NCI-H1436 treated with DMSO at 0.1 percent for 48 hours (cell line): Measurements from ENCODE around the gene CCDC171.
"Not testable (repeated sequence)": the region's sequence is repeated elsewhere in the genome, so short reads cannot be mapped to it uniquely, and the experiment has no call there.

Experiments used
- DNase-seq: peaks from one replicate; lab custom pipeline; 2025; lab: John Stamatoyannopoulos, UW

CCDC171 gene

DNA sequence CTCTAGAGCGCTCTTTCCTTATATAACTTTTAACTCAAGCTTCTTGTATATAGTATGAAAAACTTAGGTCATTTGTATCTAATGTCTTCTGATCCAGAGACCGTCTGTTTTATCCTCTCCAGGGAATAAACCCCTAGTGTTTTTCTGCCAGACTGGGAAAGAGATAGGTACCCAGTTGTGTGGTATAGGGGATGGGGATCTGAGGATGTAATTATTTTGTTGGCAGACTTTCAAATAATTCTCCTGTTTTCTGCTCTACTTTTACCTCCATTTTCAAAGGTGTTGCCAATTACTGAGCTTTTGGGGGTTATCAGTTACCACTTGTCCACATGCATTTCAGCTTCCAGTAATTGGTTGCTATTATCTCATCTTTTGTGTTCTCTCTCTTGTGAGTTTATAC is 17.9 kb downstream of the CCDC171 start:
- DNase-seq = peak; percentile 90

DNA sequence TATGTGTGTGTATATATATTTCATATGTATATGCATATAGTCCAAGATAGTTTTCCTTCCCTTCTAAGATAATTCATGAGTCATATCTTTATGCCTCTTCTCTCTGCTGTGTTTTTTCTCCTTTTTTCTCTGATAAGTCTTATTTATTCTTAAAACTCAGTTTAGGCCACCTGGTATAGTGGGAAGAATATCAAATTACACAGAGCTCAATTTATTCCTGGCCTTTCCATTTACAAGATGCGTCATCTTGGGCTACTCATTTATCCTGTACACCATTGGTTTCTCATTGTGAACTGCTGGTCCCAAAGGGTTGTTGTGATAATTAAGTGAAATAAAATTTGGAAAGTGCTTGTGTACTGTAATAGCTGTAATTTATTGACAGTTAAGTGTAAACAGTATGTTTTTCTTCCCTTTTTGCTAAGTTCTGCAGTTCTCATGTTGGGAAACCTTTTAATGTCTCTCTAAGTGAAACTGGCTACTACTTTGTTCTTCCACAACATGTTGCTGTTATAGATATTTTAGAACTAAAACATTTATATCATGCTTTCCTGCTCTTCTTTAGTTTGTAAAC is 19.4 kb downstream of the CCDC171 start:
- peak; percentile 90 for DNase-seq

DNA sequence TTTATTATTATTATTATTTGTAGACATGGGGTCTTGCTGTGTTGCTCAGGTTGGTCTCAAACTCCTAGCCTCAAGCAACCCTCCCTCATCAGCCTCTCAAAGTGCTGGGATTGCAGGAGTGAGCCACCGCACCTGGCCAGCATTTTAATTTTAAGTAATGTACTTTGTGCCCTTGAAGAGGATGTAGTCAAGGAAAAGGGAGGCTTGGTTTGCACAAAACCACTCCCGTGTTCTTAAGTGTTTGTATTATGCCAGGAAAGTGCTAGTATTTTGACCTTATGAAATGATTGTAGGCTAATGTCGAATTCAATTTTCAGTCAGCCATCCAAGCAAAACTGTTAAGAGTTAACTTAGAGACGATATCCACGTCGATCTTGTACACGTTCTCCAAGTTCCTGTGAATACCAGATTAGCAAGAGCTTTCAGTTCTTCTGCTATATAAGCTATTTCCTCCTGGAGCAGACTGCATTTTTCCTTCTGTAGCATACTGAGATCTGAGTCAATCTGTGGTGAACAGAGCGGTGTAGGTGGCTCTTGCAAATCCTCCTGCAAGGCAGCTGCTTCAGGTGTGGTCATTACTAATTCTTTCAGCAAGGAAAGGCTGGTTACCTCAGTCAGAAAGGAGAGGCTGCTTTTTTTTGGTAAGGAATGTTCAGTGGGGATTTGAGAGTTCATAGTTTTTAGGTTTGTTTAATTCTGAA is 23.7 kb downstream of the CCDC171 start:
- no peak for DNase-seq

DNA sequence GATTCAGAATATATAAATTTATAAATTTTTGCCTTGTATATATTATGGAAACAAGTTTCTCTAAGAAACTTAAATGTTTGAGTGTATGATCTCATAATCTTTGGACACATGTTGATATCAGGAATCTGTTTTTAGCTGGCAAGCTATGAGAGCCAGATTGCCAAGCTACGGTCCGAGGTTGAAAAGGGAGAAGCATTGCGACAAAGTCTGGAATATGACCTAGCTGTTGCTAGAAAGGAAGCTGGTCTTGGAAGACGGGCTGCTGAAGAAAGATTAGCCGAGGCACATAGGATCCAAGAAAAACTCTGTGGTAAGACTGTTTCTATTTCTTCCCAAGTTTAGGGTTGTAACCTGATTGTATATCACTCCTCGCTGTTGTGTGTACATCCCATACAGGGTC is 25.9 kb downstream of the CCDC171 start:
- DNase-seq = no peak

DNA sequence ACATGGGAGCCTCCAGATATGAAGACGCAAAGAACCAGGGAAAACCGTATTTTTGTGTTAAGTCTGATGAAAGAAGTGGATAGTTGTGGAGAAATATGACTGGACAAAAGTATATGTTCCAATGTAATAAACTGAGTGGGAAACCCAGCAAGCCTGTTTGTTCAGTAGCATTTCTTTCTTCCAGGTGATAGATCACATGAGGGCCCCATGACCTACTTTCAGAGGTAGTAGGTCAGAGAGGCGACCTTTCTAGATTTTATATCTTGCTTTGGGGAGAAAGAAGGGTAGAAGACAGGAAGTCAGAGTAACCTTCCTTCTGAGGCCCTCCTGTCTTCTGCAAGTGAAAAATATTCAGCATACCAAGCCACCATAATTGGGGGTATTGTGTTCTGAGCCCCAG is 31.5 kb downstream of the CCDC171 start:
- DNase-seq = no peak

DNA sequence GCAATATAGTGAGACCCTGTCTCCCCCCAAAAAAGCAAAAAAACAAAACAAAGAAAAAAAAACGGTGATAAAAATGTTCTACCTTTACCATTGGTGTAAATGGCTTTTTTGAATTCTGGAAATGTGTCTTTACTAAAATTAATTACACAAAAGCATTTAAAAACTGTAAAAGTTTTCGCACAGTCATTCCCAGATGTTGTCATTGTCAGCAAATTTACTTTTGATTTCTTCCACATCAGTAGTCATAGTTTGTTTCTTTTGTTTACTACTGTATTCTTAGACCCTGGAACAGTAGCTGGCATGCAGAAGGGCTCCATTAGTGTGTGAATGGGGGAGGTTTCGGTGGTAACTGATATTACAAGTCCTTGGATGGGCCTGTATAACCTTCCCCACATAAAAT is 39.5 kb downstream of the CCDC171 start:
- DNase-seq = no peak

DNA sequence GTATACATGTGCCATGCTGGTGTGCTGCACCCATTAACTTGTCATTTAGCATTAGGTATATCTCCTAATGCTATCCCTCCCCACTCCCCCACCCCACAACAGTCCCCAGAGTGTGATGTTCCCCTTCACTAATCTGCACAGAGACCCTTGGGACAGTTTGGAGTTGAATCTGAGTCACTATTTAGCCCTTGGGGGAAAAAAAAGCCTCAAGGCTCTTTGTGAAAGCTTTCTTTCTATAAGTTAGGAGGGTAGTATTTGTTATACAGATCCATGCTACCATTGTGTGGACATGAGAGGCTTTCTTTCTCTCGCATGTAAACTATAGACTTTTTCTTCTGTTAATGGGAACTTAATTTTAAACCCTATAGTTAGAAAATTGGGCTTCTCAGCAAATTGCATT is 40.1 kb downstream of the CCDC171 start:
- DNase-seq = peak; percentile 77

DNA sequence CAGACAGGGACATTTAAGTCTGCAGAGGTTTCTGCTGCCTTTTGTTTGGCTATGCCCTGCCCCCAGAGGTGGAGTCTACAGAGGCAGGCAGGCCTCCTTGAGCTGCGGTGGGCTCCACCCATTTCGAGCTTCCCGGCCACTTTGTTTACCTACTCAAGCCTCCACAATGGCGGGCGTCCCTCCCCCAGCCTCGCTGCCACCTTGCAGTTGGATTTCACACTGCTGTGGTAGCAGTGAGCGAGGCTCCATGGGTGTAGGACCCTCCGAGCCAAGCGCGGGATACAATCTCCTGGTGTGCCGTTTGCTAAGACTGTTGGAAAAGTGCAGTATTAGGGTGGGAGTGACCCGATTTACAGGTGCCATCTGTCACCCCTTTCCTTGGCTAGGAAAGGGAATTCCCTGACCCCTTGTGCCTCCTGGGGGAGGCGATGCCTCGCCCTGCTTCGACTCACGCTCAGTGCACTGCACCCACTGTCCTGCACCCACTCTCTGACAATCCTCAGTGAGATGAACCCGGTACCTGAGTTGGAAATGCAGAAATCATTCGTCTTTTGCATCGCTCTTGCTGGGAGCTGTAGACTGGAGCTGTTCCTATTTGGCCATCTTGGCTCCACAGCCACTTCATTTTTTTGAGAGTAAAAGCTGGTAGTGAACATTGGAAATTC is 48.0 kb downstream of the CCDC171 start:
- DNase-seq = not testable (repeated sequence)

DNA sequence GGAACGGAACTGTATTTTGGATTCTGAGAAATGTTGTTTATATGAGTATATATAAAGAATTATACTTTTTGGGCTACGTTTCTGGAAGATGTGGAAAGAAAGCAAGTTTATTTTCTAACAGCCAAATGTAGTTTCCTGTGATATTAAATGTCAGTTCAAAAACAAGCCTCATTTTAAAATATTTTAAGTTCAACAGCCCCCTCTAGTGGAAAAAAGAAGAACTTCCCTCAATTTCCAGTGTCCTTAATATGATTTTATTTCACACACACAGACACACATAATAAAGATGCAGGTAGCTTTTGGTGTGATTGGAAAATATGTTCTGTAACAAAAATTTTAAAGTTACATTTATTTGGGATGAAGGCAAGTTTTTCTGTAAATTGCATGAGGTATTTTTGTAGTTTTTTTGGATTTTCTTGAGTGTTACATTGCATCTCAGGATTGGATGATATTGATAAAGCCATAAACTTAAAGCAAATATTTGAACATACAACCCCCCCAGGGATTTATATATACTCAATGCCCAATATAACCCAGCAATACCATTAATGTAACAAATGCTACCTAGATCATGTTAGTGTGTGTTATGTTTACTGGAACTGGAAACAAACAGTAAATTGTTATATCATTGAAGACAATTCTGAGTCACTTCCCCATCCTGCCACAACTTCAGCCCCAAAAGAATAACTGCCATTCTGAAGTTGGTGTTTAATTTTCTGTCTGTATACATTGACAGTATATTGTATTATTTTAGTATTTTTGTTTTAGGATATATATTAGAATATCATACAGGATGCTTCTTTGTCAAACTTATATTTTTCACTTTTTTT is 54.0 kb downstream of the CCDC171 start:
- peak; percentile 1 for DNase-seq

DNA sequence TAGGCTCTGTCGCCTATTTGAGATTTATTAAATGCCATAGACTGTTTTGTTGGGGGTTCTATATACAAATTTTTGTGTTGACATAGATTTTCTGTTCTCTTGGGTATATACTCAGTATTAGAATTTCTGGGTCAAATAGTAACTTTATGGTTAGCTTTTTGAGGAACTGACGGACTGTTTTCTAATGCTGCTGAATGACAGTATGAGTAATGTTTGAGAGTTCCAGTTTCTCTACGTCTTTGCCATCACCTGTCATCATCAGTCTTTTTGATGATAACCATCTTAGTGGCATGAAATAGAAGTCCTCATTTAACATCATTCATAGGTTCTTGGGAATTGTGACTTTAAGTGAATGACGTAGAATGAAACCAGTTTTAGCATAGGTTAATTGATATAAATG is 60.1 kb downstream of the CCDC171 start:
- DNase-seq = no peak

DNA sequence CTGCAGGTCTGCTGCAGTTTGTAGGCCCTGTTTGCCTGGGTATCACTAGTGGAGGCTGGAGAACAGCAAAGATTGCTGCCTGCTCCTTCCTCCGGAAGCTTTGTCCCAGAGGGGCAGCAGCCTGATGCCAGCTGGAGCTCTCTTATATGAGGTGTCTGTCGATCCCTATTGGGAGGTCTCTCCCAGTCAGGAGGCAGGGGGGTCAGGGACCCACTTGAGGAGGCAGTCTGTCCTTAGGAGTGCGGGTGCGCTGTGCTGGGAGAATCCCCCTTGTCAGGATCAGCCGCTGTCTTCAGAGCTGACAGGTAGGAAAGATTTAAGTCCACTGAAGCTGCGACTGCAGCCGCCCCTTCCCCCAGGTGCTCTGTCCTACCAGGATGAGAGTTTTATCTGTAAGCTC is 64.9 kb downstream of the CCDC171 start:
- no peak for DNase-seq

DNA sequence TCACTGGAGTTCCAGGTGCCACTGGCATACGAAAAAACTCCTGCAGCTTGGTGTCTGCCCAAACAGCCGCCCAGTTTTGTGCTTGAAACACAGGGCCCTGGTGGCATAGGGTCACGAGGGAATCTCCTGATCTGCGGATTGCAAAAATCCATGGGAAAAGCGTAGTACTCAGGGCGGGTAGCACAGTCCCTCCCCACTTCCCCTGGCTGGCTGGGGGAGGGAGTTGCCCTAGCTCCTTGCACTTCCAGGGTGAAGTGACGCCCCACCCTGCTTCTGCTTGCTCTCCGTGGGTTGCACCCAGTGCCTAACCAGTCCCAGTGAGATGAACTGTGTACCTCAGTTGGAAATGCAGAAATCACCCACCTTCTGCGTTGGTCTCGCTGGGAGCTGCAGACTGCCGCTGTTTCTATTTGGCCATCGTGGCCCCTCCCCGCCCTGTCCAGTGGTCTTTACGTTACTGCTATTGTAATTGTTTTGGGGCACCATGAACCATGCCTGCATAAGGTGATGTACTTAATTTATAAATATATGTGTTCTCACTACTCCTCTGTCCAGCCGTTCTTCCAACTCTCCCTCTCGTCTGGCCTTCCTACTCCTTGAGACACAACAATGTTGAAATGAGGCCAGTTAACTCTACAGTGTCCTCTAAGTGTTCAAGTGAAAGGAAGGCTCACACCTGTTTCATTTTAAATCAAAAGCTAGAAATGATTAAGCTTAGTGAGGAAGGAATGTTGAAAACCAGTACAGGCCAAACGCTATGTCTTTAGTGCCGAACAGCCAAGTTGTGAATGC is 65.9 kb downstream of the CCDC171 start:
- DNase-seq = no peak

DNA sequence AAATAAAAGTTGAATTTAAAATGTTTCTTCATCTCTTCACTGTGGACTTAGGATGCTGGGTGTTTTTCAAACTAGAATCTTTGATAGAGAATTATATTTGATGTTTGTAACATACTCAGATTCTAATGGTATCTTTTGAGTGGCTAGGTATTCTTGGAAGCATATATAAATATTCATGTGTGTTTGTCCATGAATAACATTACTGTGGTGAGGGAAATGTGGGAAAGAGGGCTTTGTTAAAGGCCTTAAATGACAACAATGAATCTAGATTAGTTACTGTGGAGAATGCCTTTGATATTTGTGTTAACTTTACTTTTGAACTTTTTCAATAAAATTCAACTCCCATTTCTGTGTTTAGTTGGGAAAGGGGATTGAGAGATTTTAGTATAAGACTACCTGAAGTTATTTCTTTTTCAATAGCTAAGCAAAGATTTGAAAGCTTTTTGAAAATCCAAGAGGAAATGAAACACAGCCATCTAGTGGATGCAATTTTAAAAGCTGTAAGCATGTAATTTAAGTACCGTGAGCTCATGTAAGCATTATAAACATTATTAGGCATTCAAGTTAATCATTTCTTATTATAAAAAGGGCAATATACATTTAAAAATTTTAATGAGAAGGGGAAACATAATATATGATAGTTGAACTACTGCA is 69.6 kb downstream of the CCDC171 start:
- no peak for DNase-seq

DNA sequence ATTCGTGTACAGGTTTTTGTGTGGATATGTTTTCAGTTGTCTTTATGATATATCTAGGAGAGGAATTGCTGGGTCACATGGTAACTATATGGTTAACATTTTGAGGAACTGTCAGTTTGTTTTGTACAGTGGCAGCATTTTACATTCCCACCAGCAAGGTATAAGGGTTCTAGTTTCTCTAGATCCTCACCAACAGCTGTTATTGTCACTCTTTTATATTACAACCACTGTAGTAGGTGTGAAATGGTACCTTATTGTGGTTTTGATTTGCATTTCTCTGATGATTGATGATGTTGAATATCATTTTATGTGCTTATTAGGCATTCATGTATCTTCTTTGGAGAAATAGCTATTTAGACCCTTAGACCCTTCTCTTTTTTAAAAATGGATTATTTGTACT is 82.9 kb downstream of the CCDC171 start:
- no peak for DNase-seq

DNA sequence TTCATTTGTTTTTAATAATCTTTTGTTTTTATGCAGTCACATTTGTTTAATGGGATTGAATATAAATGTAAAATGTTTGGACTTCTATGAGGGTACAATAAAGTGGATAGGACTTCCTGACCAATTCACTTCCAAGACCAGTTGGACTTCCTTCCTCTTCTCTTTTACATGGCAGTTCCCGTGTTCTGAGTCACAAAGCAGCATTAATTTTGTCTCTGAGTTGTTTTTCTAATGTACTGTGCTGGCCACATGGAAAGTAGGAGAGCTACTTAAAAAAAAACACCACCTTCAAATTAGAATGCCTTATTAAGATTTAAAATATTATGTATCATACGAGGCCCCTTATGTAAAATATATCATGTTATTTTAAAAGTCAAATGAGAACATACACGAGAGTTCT is 87.3 kb downstream of the CCDC171 start:
- DNase-seq = no peak

DNA sequence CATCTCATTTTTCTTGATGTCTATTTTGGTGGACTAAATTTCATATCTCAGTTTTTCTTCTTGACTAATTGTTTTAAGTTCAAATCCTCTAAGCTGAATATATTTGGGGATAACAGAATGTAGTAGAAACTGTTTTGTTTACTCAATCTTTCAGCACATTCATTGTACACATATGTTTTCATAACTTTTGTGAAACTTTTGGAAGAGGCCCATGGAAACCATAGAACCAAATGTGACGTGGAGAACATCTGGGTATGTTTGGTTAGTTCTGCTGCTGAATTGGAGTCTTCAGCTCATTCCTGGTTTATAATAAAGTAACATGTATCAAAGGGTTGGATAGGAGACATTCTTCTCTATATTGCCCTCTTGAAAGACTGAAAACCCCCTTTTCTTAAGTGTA is 88.4 kb downstream of the CCDC171 start:
- DNase-seq = no peak

DNA sequence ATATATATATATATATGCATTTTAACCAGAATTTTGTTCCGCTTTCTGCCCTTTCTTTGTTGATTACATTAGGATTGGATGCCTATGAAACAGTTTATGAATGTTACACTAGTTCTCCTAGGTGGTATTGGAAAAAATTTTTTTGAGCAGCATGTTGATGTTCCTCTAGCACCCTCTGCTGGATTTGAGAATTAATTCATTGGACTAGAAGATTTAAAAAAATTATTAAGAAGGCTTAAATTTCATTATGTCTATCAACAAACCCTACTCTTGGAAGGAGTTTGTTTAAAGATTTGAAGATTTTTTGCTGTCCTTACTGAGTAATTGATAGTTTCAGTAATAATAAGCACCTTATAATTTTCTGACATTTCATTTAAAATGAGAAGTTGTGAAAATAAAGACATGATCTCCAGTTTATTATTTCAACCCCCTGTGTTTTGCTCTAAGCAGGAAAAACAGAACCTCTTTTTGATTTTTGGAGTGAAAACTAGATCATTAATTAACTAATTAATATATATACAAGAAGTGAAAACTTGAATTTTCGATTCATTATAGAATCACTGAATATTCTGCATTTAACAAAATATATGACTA is 89.6 kb downstream of the CCDC171 start:
- no peak for DNase-seq

DNA sequence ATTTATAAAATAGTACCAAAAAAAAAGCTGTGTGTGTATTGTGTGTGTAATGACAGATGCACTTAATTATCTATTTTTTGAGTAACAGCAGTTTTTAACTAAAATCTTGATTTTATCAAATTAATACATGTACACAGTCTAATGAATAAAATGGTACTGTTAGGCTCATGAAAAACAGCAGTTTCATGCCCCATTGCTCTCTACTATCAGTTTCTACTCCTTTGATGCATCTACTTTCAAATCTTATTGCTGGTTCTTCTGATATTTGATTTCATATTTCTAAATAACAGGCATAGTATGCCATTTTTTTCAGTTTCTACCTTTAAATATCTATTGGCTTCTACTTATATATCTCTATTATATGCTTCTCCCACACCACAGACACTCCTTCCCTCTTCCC is 117.4 kb downstream of the CCDC171 start:
- no peak for DNase-seq

DNA sequence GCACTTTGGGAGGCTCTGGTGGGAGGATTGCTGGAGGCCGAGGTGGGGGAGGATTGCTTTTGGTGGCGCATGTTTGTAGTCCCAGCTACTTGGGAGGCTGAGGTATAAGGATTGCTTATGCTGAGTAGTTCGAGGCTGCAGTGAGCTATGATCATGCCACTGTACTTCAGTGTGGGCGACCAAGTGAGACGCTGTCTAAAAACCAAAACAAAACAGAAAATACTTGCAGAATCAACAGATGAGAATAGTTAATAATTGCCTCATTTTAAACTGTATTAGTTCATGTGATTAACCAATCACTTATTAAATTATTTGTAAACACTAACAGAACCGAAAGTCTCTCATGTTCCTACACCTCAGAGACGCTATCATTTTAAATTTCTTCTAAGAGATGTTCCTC is 118.1 kb downstream of the CCDC171 start:
- DNase-seq = no peak

DNA sequence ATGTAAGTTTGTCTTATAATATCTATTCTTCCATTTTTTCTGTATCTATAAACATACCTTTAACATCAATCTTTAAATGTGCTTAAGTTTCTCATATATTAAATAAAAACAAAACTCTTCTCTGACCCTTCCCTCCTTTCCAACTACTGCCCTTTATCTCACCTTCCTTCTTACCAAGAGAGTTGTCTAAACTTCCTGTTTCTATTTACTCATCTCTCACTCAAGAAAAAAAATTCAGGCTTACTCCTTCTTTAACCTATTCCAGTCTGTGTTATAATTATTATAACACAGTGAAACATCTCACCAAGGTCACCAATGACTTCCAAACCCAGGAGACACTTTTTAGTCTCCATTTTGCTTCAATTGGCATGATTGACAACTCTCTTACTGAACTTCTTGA is 140.9 kb downstream of the CCDC171 start:
- DNase-seq = no peak

DNA sequence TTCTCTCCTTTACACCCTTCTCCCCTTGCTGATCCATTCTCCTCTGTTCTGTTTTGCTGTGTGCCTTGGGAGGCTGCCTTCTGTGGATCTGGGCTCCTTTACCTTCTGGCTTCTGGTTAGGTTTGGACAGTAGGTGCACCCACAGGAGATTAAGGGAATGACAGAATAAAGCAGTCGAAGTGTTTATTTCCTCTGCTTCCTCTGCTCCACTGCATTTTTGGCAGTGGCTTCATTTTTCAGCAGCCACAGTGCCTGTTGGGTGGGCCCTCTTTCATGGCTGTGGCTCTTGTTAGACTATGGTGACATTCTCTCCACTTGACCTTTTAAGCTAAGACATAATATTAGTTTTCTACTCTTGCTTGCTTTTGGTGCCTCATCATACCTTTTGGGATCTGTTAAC is 144.1 kb downstream of the CCDC171 start:
- DNase-seq = no peak
